Muscle layer of colon (tissue), 2 donors: ENCODE data around the gene RASA3.

ENCODE experiments used
- H3K27ac ChIP-seq: one replicate; pipeline ENCODE4 v1.7.0; 2013; ENCODE audit warnings: low read depth, mild to moderate bottlenecking, low read length, moderate library complexity
- H3K27me3 ChIP-seq, 2 donors: one replicate each; pipeline ENCODE4 v1.7.0; 2013; ENCODE audit warnings: low read length in 2 of 2, mild to moderate bottlenecking in 2 of 2; ENCODE audit not compliant: insufficient read depth in 2 of 2, control insufficient read depth in 1 of 2
- H3K36me3 ChIP-seq: one replicate; pipeline ENCODE4 v1.7.0; 2013; ENCODE audit warnings: mild to moderate bottlenecking, low read length; ENCODE audit not compliant: insufficient read depth
- H3K4me1 ChIP-seq: one replicate; pipeline ENCODE4 v1.7.0; 2013; ENCODE audit warnings: mild to moderate bottlenecking, low read length; ENCODE audit not compliant: insufficient read depth
- H3K4me3 ChIP-seq, 2 donors: one replicate each; pipeline ENCODE4 v1.7.0; 2013; ENCODE audit warnings: low read length in 2 of 2, low read depth in 1 of 2, mild to moderate bottlenecking in 1 of 2, moderate library complexity in 1 of 2
- H3K9ac ChIP-seq: one replicate; pipeline ENCODE4 v1.7.0; 2013; ENCODE audit warnings: low read length
- H3K9me3 ChIP-seq: one replicate; pipeline ENCODE4 v1.7.0; 2013; ENCODE audit warnings: mild to moderate bottlenecking, low read length
- donor health status: abdominal sarcoma.
- donor health status: Adenocarcinoma of cecum.

Gene RASA3

GRCh38 chr13:113958373-113958772, 174.1 kb downstream of the RASA3 start:
- H3K27me3 ChIP-seq, result no peaks in the 10 kb centered on the region
- H3K4me3 ChIP-seq, result no peak overlapping the region
- H3K9me3 ChIP-seq, result no peaks in the 10 kb centered on the region
- H3K9ac ChIP-seq, result no peak overlapping the region
- H3K36me3 ChIP-seq, result no peaks in the 10 kb centered on the region
- no peaks in the 10 kb centered on the region for H3K4me1 ChIP-seq
- no peak overlapping the region for H3K27ac ChIP-seq

- no peak overlapping the region for H3K9ac ChIP-seq
- H3K9me3 ChIP-seq, result no peaks in the 10 kb centered on the region
- no peaks in the 10 kb centered on the region for H3K4me1 ChIP-seq
- H3K36me3 ChIP-seq, result no peaks in the 10 kb centered on the region
- H3K4me3 ChIP-seq, result no peak overlapping the region
- H3K27ac ChIP-seq, result no peak overlapping the region
- H3K27me3 ChIP-seq, result no peaks in the 10 kb centered on the region
These were observed 175.9 kb downstream of the RASA3 start for GRCh38 chr13:113956571-113956970.

GRCh38 chr13:113955691-113956090, 176.7 kb downstream of the RASA3 start:
- Histone ChIP-seq H3K27me3 (no peaks in the 10 kb centered on the region), H3K36me3 (no peaks in the 10 kb centered on the region), H3K4me1 (peaks cover 3% of the 10 kb centered on the region), H3K9me3 (no peaks in the 10 kb centered on the region), H3K4me3 (no peak overlapping the region), H3K9ac (no peak overlapping the region), H3K27ac (no peak overlapping the region)

GRCh38 chr13:113955235-113955634, 177.2 kb downstream of the RASA3 start:
- Histone ChIP-seq H3K27ac (no peak overlapping the region), H3K9me3 (no peaks in the 10 kb centered on the region), H3K4me1 (peaks cover 5% of the 10 kb centered on the region), H3K36me3 (no peaks in the 10 kb centered on the region), H3K4me3 (no peak overlapping the region), H3K27me3 (no peaks in the 10 kb centered on the region), H3K9ac (no peak overlapping the region)

GRCh38 chr13:113954046-113954835, 178.2 kb downstream of the RASA3 start:
- Histone ChIP-seq H3K36me3 (no peaks in the 10 kb centered on the region), H3K4me3 (no peak overlapping the region), H3K27me3 (no peaks in the 10 kb centered on the region), H3K27ac (no peak overlapping the region), H3K9me3 (no peaks in the 10 kb centered on the region), H3K9ac (no peak overlapping the region), H3K4me1 (peaks cover 5% of the 10 kb centered on the region)

GRCh38 chr13:113953561-113953960, 178.9 kb downstream of the RASA3 start:
- no peak overlapping the region for H3K27ac ChIP-seq
- H3K4me1 ChIP-seq, result peaks cover 5% of the 10 kb centered on the region
- no peaks in the 10 kb centered on the region for H3K9me3 ChIP-seq
- no peak overlapping the region for H3K4me3 ChIP-seq
- H3K27me3 ChIP-seq, result no peaks in the 10 kb centered on the region
- no peak overlapping the region for H3K9ac ChIP-seq
- H3K36me3 ChIP-seq, result no peaks in the 10 kb centered on the region

- Histone ChIP-seq H3K9ac (no peak overlapping the region), H3K9me3 (no peaks in the 10 kb centered on the region), H3K27me3 (no peaks in the 10 kb centered on the region), H3K36me3 (no peaks in the 10 kb centered on the region), H3K27ac (no peak overlapping the region), H3K4me1 (peaks cover 5% of the 10 kb centered on the region), H3K4me3 (no peak overlapping the region)
These were observed 179.4 kb downstream of the RASA3 start for GRCh38 chr13:113952983-113953520.

- Histone ChIP-seq H3K27me3 (no peaks in the 10 kb centered on the region), H3K4me1 (peaks cover 5% of the 10 kb centered on the region), H3K9ac (no peak overlapping the region), H3K27ac (no peak overlapping the region), H3K36me3 (no peaks in the 10 kb centered on the region), H3K4me3 (no peak overlapping the region), H3K9me3 (no peaks in the 10 kb centered on the region)
These were observed 180.1 kb downstream of the RASA3 start for GRCh38 chr13:113952151-113952982.

GRCh38 chr13:113951246-113951999, 181.0 kb downstream of the RASA3 start:
- H3K9ac ChIP-seq, result no peak overlapping the region
- no peak overlapping the region for H3K27ac ChIP-seq
- H3K4me3 ChIP-seq, result peak overlapping the region in 1 of 2 donors; percentile 38

GRCh38 chr13:113950451-113951245, 181.8 kb downstream of the RASA3 start:
- Histone ChIP-seq H3K27ac (no peak overlapping the region), H3K4me1 (peaks cover 5% of the 10 kb centered on the region), H3K4me3 (no peak overlapping the region), H3K36me3 (no peaks in the 10 kb centered on the region), H3K27me3 (no peaks in the 10 kb centered on the region), H3K9ac (no peak overlapping the region), H3K9me3 (no peaks in the 10 kb centered on the region)

More at GRCh38 chr13:113951246-113951999, 181.0 kb downstream of the RASA3 start:
- Histone ChIP-seq H3K9me3 (no peaks in the 10 kb centered on the region), H3K36me3 (no peaks in the 10 kb centered on the region), H3K4me1 (peaks cover 5% of the 10 kb centered on the region), H3K27me3 (no peaks in the 10 kb centered on the region)
